GM18519 (cell line): Measurements from ENCODE around the gene DGKZ.

Experiments
- ATAC-seq: cut with Tn5 transposase; IDR thresholded peaks from one replicate; pipeline ENCODE4 v1.9.1; 2021; ENCODE audit warnings: mild to moderate bottlenecking, moderate library complexity; ENCODE audit not compliant: unreplicated experiment, low FRiP score

Gene DGKZ

GRCh38 chr11:46421257-46421880 lies 74.1 kb downstream of the DGKZ start:
- no peak for ATAC-seq

DNA sequence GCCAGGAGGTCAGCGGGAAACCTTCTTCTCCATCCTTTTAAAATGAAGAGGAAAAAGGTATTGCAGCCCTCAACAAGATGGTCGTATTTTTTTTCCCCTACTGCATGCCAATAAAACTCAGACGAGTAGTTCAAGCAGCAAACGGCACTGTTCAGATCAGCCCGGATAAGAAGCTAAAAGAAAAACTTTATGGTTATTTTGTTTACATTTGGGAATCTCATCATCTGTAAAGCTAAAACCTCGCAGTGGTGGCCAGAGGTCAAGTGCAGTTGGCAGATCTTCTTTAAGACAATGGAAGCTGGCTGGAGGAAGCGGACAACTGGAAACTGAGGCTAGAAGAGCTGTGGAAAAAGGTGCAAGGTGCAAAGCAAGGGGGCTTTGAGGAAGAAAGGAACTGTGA lies 75.3 kb downstream of the DGKZ start:
- ATAC-seq, result no peak

- ATAC-seq, result no peak
Measured at GRCh38 chr11:46426233-46426991, 79.1 kb downstream of the DGKZ start.

DNA sequence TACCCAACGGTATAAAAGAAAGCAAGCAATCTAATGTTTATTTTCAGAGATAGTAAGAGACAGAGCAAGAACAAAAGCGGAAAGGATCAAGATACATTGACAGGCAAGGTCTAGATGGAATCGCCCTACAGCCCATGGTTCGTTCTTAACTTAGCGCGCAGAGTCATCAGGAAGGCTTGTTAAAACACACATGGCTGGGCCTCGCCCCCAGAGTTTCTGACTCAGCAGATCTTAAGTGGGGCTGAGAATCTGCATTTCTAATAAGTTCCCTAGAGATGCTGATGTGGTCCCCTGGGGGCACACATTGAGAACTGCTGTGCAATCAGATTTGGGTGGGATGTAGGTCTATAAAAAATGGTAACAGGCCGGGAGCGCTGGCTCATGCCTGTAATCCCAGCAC lies 80.1 kb downstream of the DGKZ start:
- no peak for ATAC-seq

GRCh38 chr11:46429717-46430116 lies 82.5 kb downstream of the DGKZ start:
- ATAC-seq, result no peak
